ENCODE results near the gene WDR45.

Gene WDR45

GRCh38 chrX:49043220-49043986 is 36.3 kb downstream of the WDR45 start, which contains the start of gene TFE3:
TFE3 (minus strand) TSS chrX:49043357; CDS start chrX:49043226, 131 bp downstream.
- Histone ChIP-seq H3K79me2 (ENCODE audit: control insufficient read depth, insufficient read depth, low read length, unreplicated experiment) (peaks cover 37% of the 10 kb centered on the region), H3K27ac (ENCODE audit: low read depth, low read length) (peak within 1 kb of the TSS; percentile 92), H2AFZ (ENCODE audit: low read length, unreplicated experiment) (no peak within 1 kb of the TSS), H3K4me1 (ENCODE audit: control insufficient read depth, insufficient read depth, low read length, unreplicated experiment) (peaks cover 12% of the 10 kb centered on the region), H3K4me3 (ENCODE audit: low read depth, low read length) (peak within 1 kb of the TSS; percentile 93), H3K27me3 (ENCODE audit: insufficient read depth, low read length) (no peaks in the 10 kb centered on the region), H3K36me3 (ENCODE audit: insufficient read depth, low read length) (no peaks in the 10 kb centered on the region)

- H3K27me3 ChIP-seq (ENCODE audit: insufficient read depth, low read length) = no peaks in the 10 kb centered on the region
- H3K4me1 ChIP-seq (ENCODE audit: control insufficient read depth, insufficient read depth, low read length, unreplicated experiment) = peaks cover 17% of the 10 kb centered on the region
- H2AFZ ChIP-seq (ENCODE audit: low read length, unreplicated experiment) = no peak overlapping the region
- H3K27ac ChIP-seq (ENCODE audit: low read depth, low read length) = peak overlapping the region; percentile 92
- H3K4me3 ChIP-seq (ENCODE audit: low read depth, low read length) = peak overlapping the region; percentile 93
- no peaks in the 10 kb centered on the region for H3K36me3 ChIP-seq (ENCODE audit: insufficient read depth, low read length)
- peaks cover 38% of the 10 kb centered on the region for H3K79me2 ChIP-seq (ENCODE audit: control insufficient read depth, insufficient read depth, low read length, unreplicated experiment)
Measured at GRCh38 chrX:49042581-49043219, 37.0 kb downstream of the WDR45 start.

GRCh38 chrX:49041744-49042580 is 37.7 kb downstream of the WDR45 start:
- H3K36me3 ChIP-seq (ENCODE audit: insufficient read depth, low read length) = no peaks in the 10 kb centered on the region; the same call in 1 of the 2 replicates
- H3K27me3 ChIP-seq (ENCODE audit: insufficient read depth, low read length) = no peaks in the 10 kb centered on the region
- H3K27ac ChIP-seq (ENCODE audit: low read depth, low read length) = peak overlapping the region; percentile 92
- H3K79me2 ChIP-seq (ENCODE audit: control insufficient read depth, insufficient read depth, low read length, unreplicated experiment) = peaks cover 38% of the 10 kb centered on the region
- H2AFZ ChIP-seq (ENCODE audit: low read length, unreplicated experiment) = no peak overlapping the region
- peak overlapping the region; percentile 93 for H3K4me3 ChIP-seq (ENCODE audit: low read depth, low read length)
- peaks cover 17% of the 10 kb centered on the region for H3K4me1 ChIP-seq (ENCODE audit: control insufficient read depth, insufficient read depth, low read length, unreplicated experiment)

- Histone ChIP-seq H3K36me3 (ENCODE audit: insufficient read depth, low read length) (no peaks in the 10 kb centered on the region; the same call in 1 of the 2 replicates), H3K4me3 (ENCODE audit: low read depth, low read length) (peak overlapping the region; percentile 93), H3K4me1 (ENCODE audit: control insufficient read depth, insufficient read depth, low read length, unreplicated experiment) (peaks cover 17% of the 10 kb centered on the region), H3K79me2 (ENCODE audit: control insufficient read depth, insufficient read depth, low read length, unreplicated experiment) (peaks cover 38% of the 10 kb centered on the region), H3K27ac (ENCODE audit: low read depth, low read length) (peak overlapping the region; percentile 92), H3K27me3 (ENCODE audit: insufficient read depth, low read length) (no peaks in the 10 kb centered on the region), H2AFZ (ENCODE audit: low read length, unreplicated experiment) (no peak overlapping the region)
Measured at GRCh38 chrX:49040376-49040955, 39.2 kb downstream of the WDR45 start.

- no peaks in the 10 kb centered on the region; the same call in 1 of the 2 replicates for H3K36me3 ChIP-seq (ENCODE audit: insufficient read depth, low read length)
- H3K27me3 ChIP-seq (ENCODE audit: insufficient read depth, low read length) = no peaks in the 10 kb centered on the region
- peak overlapping the region; percentile 92 for H3K27ac ChIP-seq (ENCODE audit: low read depth, low read length)
- peaks cover 38% of the 10 kb centered on the region for H3K79me2 ChIP-seq (ENCODE audit: control insufficient read depth, insufficient read depth, low read length, unreplicated experiment)
- peak overlapping the region; percentile 93 for H3K4me3 ChIP-seq (ENCODE audit: low read depth, low read length)
- peaks cover 17% of the 10 kb centered on the region for H3K4me1 ChIP-seq (ENCODE audit: control insufficient read depth, insufficient read depth, low read length, unreplicated experiment)
- no peak overlapping the region for H2AFZ ChIP-seq (ENCODE audit: low read length, unreplicated experiment)
Measured at GRCh38 chrX:49039598-49040375, 39.9 kb downstream of the WDR45 start.

GRCh38 chrX:49037883-49038475 is 41.7 kb downstream of the WDR45 start:
- peak overlapping the region; percentile 92 for H3K27ac ChIP-seq (ENCODE audit: low read depth, low read length)
- peaks cover 17% of the 10 kb centered on the region for H3K4me1 ChIP-seq (ENCODE audit: control insufficient read depth, insufficient read depth, low read length, unreplicated experiment)
- no peak overlapping the region for H3K4me3 ChIP-seq (ENCODE audit: low read depth, low read length)
- no peak overlapping the region for H2AFZ ChIP-seq (ENCODE audit: low read length, unreplicated experiment)
- peaks cover 6% of the 10 kb centered on the region; the same call in 1 of the 2 replicates for H3K36me3 ChIP-seq (ENCODE audit: insufficient read depth, low read length)
- H3K27me3 ChIP-seq (ENCODE audit: insufficient read depth, low read length) = no peaks in the 10 kb centered on the region
- peaks cover 36% of the 10 kb centered on the region for H3K79me2 ChIP-seq (ENCODE audit: control insufficient read depth, insufficient read depth, low read length, unreplicated experiment)

GRCh38 chrX:49030283-49030682 is 49.4 kb downstream of the WDR45 start:
- no peaks in the 10 kb centered on the region for H3K4me1 ChIP-seq (ENCODE audit: control insufficient read depth, insufficient read depth, low read length, unreplicated experiment)
- H3K36me3 ChIP-seq (ENCODE audit: insufficient read depth, low read length) = peaks cover 6% of the 10 kb centered on the region; the same call in 1 of the 2 replicates
- H3K27ac ChIP-seq (ENCODE audit: low read depth, low read length) = no peak overlapping the region
- no peaks in the 10 kb centered on the region for H3K79me2 ChIP-seq (ENCODE audit: control insufficient read depth, insufficient read depth, low read length, unreplicated experiment)
- H2AFZ ChIP-seq (ENCODE audit: low read length, unreplicated experiment) = no peak overlapping the region
- no peaks in the 10 kb centered on the region for H3K27me3 ChIP-seq (ENCODE audit: insufficient read depth, low read length)
- no peak overlapping the region for H3K4me3 ChIP-seq (ENCODE audit: low read depth, low read length)

GRCh38 chrX:49029876-49030275 is 49.8 kb downstream of the WDR45 start:
- Histone ChIP-seq H3K79me2 (ENCODE audit: control insufficient read depth, insufficient read depth, low read length, unreplicated experiment) (no peaks in the 10 kb centered on the region), H3K4me1 (ENCODE audit: control insufficient read depth, insufficient read depth, low read length, unreplicated experiment) (no peaks in the 10 kb centered on the region), H3K27ac (ENCODE audit: low read depth, low read length) (no peak overlapping the region), H2AFZ (ENCODE audit: low read length, unreplicated experiment) (no peak overlapping the region), H3K27me3 (ENCODE audit: insufficient read depth, low read length) (no peaks in the 10 kb centered on the region), H3K4me3 (ENCODE audit: low read depth, low read length) (no peak overlapping the region), H3K36me3 (ENCODE audit: insufficient read depth, low read length) (peaks cover 6% of the 10 kb centered on the region; the same call in 1 of the 2 replicates)
